ENCODE results near the gene SGPP2. TPM values are rescaled to one million over a fixed set of nuclear protein-coding genes. Genes with fewer than 3 reads are reported as not detected.

The SGPP2 gene
- total and polyA plus RNA-seq, 10 donors = 0.13 to 3.1 (median 1.9) TPM

DNA sequence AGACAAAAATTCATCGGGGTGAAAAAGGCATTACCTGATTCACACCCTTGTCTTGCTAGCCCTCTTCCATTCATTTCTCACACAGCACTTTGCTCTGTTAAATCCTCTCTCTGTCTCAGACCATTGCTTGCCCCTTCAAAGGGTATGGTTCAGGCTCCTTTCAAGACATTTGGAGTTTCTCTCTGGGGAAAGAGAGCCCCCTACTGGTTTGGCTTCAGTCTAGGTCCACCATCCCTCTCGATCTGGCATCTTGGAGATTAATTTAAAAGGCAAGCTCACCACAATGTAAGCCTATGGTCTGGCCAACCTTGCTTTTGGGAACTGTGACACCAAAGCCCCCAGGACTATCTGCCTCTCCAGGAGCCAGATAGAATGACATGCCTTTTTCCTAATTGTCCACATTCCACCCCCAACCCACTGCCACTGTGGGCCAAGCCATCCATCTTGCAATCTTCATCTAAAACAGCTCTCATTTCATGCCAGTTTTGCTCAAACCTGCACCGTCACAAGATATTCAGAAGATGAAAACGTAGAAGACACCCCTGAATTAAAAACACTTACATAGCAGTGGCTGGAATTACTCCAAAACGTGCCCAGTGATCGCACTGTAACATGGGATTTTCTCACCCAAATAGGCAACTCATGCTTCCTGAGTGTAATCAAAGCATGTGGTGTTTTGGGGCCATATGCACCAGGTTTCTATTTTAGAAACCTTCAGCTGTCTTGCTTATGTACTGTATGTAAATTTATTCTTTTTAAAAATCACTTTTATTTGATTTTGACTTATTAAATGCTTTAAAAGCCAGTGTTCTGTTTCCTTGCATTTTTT is 137.7 kb downstream of the SGPP2 start:
- no peaks in the 10 kb centered on the region for H3K27me3 ChIP-seq (replicated peaks in 1 of 7)
- peaks cover 0 to 16% (median 1%) of the 10 kb centered on the region in 6 donors for H3K36me3 ChIP-seq
- WGBS, 5 donors = 52 to 61% (median 58%) methylated on average over 6 of the region's 6 CpGs
- H3K4me1 ChIP-seq = no peaks in the 10 kb centered on the region
- H3K27ac ChIP-seq = no peak overlapping the region
- TF ChIP-seq, protein P1, sequence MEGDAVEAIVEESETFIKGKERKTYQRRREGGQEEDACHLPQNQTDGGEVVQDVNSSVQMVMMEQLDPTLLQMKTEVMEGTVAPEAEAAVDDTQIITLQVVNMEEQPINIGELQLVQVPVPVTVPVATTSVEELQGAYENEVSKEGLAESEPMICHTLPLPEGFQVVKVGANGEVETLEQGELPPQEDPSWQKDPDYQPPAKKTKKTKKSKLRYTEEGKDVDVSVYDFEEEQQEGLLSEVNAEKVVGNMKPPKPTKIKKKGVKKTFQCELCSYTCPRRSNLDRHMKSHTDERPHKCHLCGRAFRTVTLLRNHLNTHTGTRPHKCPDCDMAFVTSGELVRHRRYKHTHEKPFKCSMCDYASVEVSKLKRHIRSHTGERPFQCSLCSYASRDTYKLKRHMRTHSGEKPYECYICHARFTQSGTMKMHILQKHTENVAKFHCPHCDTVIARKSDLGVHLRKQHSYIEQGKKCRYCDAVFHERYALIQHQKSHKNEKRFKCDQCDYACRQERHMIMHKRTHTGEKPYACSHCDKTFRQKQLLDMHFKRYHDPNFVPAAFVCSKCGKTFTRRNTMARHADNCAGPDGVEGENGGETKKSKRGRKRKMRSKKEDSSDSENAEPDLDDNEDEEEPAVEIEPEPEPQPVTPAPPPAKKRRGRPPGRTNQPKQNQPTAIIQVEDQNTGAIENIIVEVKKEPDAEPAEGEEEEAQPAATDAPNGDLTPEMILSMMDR (IDR thresholded peaks at IDR 0.05 in 8 of 11, conservative IDR thresholded peaks at IDR 0.05 in 3 of 11) = peak in 9 of 11 experiments; percentile 8 to 67 (median 53)
- TF ChIP-seq POLR2AphosphoS5 (IDR thresholded peaks at IDR 0.05) = no peak
- H3K9me3 ChIP-seq = no peaks in the 10 kb centered on the region
- DNase-seq = no peak
- H3K4me3 ChIP-seq = no peak overlapping the region
- intact Hi-C loops (cut with DNase I; ENCODE audit: low total_unique reads) = no loop called here

DNA sequence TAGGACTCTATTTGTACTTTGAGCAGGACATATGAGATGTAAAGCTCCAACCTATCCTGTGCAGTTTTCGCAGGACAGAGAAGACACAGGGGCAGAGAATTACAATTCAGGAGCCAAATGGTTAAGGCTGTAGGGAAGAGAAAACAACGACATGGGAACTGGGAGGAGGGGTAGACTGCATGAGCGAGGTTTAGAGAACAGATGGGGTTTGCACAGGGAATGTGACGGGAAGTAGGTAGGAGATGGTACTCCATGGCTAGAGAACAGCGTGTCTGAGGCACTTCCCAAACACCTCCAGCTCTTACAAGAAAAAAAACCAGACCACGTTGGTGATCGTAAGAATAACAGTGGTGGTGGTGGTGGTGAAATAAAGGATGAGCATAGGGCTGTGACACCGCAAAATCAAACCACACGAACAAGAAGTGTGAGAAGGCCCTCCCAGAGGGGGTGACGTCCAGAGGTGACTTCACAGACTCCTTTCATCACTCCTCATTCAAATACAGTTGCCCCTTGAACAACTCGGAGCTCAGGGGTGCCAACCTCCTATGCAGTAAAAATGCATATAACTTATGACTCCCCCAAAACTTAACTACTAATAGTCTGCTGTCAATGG is 138.9 kb downstream of the SGPP2 start:
- Histone ChIP-seq H3K36me3 (peaks cover 0 to 28% (median 3%) of the 10 kb centered on the region in 6 donors), H3K27me3 (replicated peaks in 1 of 7) (no peaks in the 10 kb centered on the region), H3K27ac (no peak overlapping the region), H3K4me3 (no peak overlapping the region), H3K4me1 (no peaks in the 10 kb centered on the region), H3K9me3 (no peaks in the 10 kb centered on the region)
- intact Hi-C loops (cut with DNase I; ENCODE audit: low total_unique reads) = no loop called here
- TF ChIP-seq POLR2A (IDR thresholded peaks at IDR 0.05) (no peak), POLR2AphosphoS5 (IDR thresholded peaks at IDR 0.05) (no peak)
- WGBS, 5 donors = 57 to 81% (median 66%) methylated on average over 11 of the region's 11 CpGs
- no peak for DNase-seq

DNA sequence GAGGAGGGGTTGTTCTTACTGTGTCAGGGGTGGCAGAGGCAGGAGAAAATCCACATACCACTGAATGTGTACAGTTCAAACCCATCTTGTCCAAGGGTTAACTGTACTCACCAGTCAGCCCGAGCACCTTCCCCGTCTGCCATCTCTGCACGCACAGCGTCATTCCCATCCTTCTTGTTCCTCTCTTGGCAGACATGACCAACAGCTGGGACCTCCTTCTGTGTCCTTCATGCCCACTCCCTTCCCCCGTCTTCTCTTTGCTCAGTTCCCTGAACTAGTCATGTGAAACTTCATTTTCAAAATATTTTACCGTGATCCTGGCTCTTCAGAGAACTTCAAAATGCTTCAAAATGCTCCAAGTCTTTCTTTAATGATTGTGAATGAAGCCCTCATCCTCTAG is 139.6 kb downstream of the SGPP2 start:
- H3K9me3 ChIP-seq = no peaks in the 10 kb centered on the region
- no peak overlapping the region for H3K4me3 ChIP-seq
- TF ChIP-seq POLR2A (IDR thresholded peaks at IDR 0.05) = no peak
- TF ChIP-seq POLR2AphosphoS5 (IDR thresholded peaks at IDR 0.05) = no peak
- TF ChIP-seq, protein P1 (IDR thresholded peaks at IDR 0.05 in 8 of 11, conservative IDR thresholded peaks at IDR 0.05 in 3 of 11) = no peak
- intact Hi-C loops (cut with DNase I; ENCODE audit: low total_unique reads) = no loop called here
- H3K27me3 ChIP-seq (replicated peaks in 1 of 7) = no peaks in the 10 kb centered on the region
- H3K27ac ChIP-seq = no peak overlapping the region
- DNase-seq = no peak
- no peaks in the 10 kb centered on the region for H3K4me1 ChIP-seq
- WGBS, 5 donors = 86 to 96% (median 92%) methylated on average over 6 of the region's 6 CpGs
- peaks cover 0 to 35% (median 5%) of the 10 kb centered on the region in 6 donors for H3K36me3 ChIP-seq

DNA sequence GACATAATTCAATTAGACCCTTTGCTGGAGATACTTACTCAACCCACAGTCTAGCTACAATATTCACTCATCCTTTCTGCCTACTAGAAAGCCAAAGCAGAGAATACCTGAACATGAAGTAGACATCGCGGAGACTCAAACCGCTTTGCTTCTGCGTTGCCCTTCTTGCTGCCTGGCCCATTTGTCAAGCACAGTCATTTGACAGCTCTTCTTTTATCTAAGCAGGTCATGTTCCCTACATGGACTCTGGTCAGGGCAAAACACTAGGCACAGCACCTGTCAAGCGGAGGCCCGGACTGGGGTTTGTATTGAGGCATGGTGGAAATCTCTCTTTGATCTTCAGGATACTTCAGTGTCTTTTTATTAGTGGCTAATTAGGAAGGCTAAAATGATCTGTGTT is 141.9 kb downstream of the SGPP2 start:
- Histone ChIP-seq H3K36me3 (peaks cover 0 to 56% (median 13%) of the 10 kb centered on the region in 6 donors), H3K4me1 (no peaks in the 10 kb centered on the region), H3K9me3 (no peaks in the 10 kb centered on the region), H3K27me3 (replicated peaks in 1 of 7) (no peaks in the 10 kb centered on the region), H3K27ac (no peak overlapping the region), H3K4me3 (no peak overlapping the region)
- TF ChIP-seq, protein P1 (IDR thresholded peaks at IDR 0.05 in 8 of 11, conservative IDR thresholded peaks at IDR 0.05 in 3 of 11) = no peak
- TF ChIP-seq POLR2AphosphoS5 (IDR thresholded peaks at IDR 0.05) (no peak), POLR2A (IDR thresholded peaks at IDR 0.05) (no peak)
- intact Hi-C loops (cut with DNase I; ENCODE audit: low total_unique reads) = loop anchor here (5.0 kb wide), 1 partner anchor 249 kb away; no protein-coding TSS in a partner anchor
- no peak for DNase-seq
- 96 to 98% (median 98%) methylated on average over 6 of the region's 6 CpGs for WGBS, 5 donors
